PC-3 (cell line): ENCODE measurements around the gene IDH3G. TPM values are rescaled to one million over a fixed set of nuclear protein-coding genes. Genes with fewer than 3 reads are reported as not detected.
A peak's percentile ranks its signal among the peaks of the same experiment; 100 is the strongest.

Experiments used
- ATAC-seq: fragments of 200-7000 bp; cut with Tn5 transposase; 2 replicates; pipeline ENCODE4 v1.9.1; 2020; ENCODE audit warnings: mild to moderate bottlenecking, moderate library complexity
- BruUV-seq: library from RNA; stranded (reverse); fragments of 400-500 nt; replicated peaks from 2 replicates; lab custom pipeline; 2021; lab: Mats Ljungman, UMichigan
- CTCF ChIA-PET: fragments of 300-600 bp; sonication (Branson Sonifier 250); formaldehyde crosslinking; loops from one replicate; lab custom pipeline; 2022; ENCODE audit warnings: antibody characterized with exemption; lab: Charles Lee
- POLR2A ChIA-PET: fragments of 300-600 bp; sonication (Branson Sonifier 250); formaldehyde crosslinking; loops from one replicate; lab custom pipeline; 2022; ENCODE audit warnings: antibody characterized with exemption; ENCODE audit not compliant: unreplicated experiment; lab: Charles Lee
- DNase-seq: peaks from one replicate; pipeline ENCODE4 v3.0.0-alpha.2; 2015
- H2AFZ ChIP-seq: fragments of 300-600 bp; sonication (generic); 2 replicates; pipeline ENCODE4 v1.6.0; 2016; ENCODE audit warnings: antibody characterized with exemption, low read length
- H3F3A ChIP-seq: fragments of 300-600 bp; sonication (generic); one replicate; pipeline ENCODE4 v1.6.0; 2017; ENCODE audit warnings: antibody characterized with exemption, low read length, control low read depth, mild to moderate bottlenecking; ENCODE audit not compliant: unreplicated experiment
- H3K27ac ChIP-seq: fragments of 300-600 bp; sonication (generic); 2 replicates; pipeline ENCODE4 v1.5.1; 2016; ENCODE audit warnings: mild to moderate bottlenecking, low read length
- H3K27me3 ChIP-seq: fragments of 300-600 bp; sonication (generic); 2 replicates; pipeline ENCODE4 v1.6.1; 2016; ENCODE audit warnings: low read length, mixed read lengths
- H3K36me3 ChIP-seq: fragments of 300-600 bp; sonication (generic); 2 replicates; pipeline ENCODE4 v1.6.1; 2016; ENCODE audit warnings: low read depth, mixed run types, low read length, mixed read lengths
- H3K4me1 ChIP-seq: fragments of 300-600 bp; sonication (generic); 2 replicates; pipeline ENCODE4 v1.5.1; 2016; ENCODE audit warnings: low read length; ENCODE audit not compliant: insufficient read depth
- H3K4me2 ChIP-seq: fragments of 300-600 bp; sonication (generic); 2 replicates; pipeline ENCODE4 v1.6.0; 2016; ENCODE audit warnings: low read length
- H3K4me3 ChIP-seq: fragments of 300-600 bp; sonication (generic); 2 replicates; pipeline ENCODE4 v1.5.1; 2016; ENCODE audit warnings: mild to moderate bottlenecking, low read length, mixed read lengths
- H3K79me2 ChIP-seq: fragments of 300-600 bp; sonication (generic); 2 replicates; pipeline ENCODE4 v1.6.1; 2017; ENCODE audit warnings: low read length, mixed read lengths
- H3K9ac ChIP-seq: fragments of 300-600 bp; sonication (generic); 2 replicates; pipeline ENCODE4 v1.6.0; 2016; ENCODE audit warnings: mild to moderate bottlenecking, low read length
- H3K9me2 ChIP-seq: fragments of 300-600 bp; sonication (generic); replicated peaks from 2 replicates; pipeline ENCODE4 v1.6.1; 2016; ENCODE audit warnings: mixed run types, low read length, mixed read lengths
- H3K9me3 ChIP-seq: fragments of 300-600 bp; sonication (generic); 2 replicates; pipeline ENCODE4 v1.6.1; 2016; ENCODE audit warnings: low read length, mixed read lengths
- H4K20me1 ChIP-seq: fragments of 300-600 bp; sonication (generic); 2 replicates; pipeline ENCODE4 v1.6.1; 2016; ENCODE audit warnings: low read length, mixed read lengths
- EZH2 ChIP-seq: fragments of 300-600 bp; sonication (generic); IDR thresholded peaks from one replicate; pipeline ENCODE4 v1.6.1; 2017; ENCODE audit warnings: antibody characterized with exemption, mild to moderate bottlenecking, low read length; ENCODE audit not compliant: unreplicated experiment
- EZH2phosphoT487 ChIP-seq: fragments of 300-600 bp; sonication (generic); IDR thresholded peaks from 2 replicates; pipeline ENCODE4 v1.6.1; 2018; ENCODE audit warnings: mild to moderate bottlenecking, antibody characterized with exemption, low read length, borderline replicate concordance
- intact Hi-C: fragments of 100-400 bp; cut with micrococcal nuclease; formaldehyde crosslinking; loops from 2 replicates; pipeline ENCODE4 v1.9.0; 2023
- total RNA-seq: library from RNA; depleted of rRNA; stranded (reverse); fragments of >200 nt; gene quantifications from 2 replicates; pipeline ENCODE4 v1.2.3, GENCODE V29; 2014
- TF ChIP-seq, protein P1 (sequence below): fragments of 300-600 bp; sonication (generic); conservative IDR thresholded peaks from 2 replicates; pipeline ENCODE4 v1.5.1; 2017; ENCODE audit warnings: antibody characterized with exemption, low read depth, mild to moderate bottlenecking, low read length

IDH3G gene
- total RNA-seq, 1 experiment from 2014 or later: 104 TPM

DNA sequence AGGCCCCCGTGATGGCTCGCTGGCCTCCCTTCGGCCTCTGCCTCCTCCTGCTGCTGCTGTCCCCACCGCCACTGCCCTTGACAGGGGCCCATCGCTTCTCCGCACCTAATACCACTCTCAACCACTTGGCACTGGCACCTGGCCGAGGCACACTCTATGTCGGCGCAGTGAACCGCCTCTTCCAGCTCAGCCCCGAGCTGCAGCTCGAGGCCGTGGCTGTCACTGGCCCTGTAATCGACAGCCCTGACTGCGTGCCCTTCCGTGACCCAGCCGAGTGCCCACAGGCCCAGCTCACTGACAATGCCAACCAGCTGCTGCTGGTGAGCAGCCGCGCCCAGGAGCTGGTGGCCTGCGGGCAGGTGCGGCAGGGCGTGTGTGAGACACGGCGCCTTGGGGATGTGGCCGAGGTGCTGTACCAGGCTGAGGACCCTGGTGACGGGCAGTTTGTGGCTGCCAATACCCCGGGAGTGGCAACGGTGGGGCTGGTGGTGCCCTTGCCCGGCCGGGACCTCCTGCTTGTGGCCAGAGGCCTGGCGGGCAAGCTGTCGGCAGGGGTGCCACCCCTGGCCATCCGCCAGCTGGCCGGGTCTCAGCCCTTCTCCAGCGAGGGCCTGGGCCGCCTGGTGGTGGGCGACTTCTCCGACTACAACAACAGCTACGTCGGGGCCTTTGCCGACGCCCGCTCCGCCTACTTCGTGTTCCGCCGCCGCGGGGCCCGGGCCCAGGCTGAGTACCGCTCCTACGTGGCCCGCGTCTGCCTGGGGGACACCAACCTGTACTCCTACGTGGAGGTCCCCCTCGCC lies 27.1 kb downstream of the IDH3G start:
- H4K20me1 ChIP-seq: no peaks in the 10 kb centered on the region
- BruUV-seq: no TSS peak
- no peak for TF ChIP-seq EZH2
- TF ChIP-seq, protein P1, sequence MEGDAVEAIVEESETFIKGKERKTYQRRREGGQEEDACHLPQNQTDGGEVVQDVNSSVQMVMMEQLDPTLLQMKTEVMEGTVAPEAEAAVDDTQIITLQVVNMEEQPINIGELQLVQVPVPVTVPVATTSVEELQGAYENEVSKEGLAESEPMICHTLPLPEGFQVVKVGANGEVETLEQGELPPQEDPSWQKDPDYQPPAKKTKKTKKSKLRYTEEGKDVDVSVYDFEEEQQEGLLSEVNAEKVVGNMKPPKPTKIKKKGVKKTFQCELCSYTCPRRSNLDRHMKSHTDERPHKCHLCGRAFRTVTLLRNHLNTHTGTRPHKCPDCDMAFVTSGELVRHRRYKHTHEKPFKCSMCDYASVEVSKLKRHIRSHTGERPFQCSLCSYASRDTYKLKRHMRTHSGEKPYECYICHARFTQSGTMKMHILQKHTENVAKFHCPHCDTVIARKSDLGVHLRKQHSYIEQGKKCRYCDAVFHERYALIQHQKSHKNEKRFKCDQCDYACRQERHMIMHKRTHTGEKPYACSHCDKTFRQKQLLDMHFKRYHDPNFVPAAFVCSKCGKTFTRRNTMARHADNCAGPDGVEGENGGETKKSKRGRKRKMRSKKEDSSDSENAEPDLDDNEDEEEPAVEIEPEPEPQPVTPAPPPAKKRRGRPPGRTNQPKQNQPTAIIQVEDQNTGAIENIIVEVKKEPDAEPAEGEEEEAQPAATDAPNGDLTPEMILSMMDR: no peak
- TF ChIP-seq EZH2phosphoT487: no peak
- intact Hi-C loops: no loop called here
- peak overlapping the region; percentile 86 for H3K27ac ChIP-seq
- H3K9me3 ChIP-seq: no peaks in the 10 kb centered on the region
- CTCF ChIA-PET: interaction anchor here (1.0 kb wide), 2 partner anchors 156 to 180 kb away, joined by 3 to 5 read pairs; no protein-coding TSS in a partner anchor
- no peaks in the 10 kb centered on the region for H3K9me2 ChIP-seq
- POLR2A ChIA-PET: no interaction called here
- peak overlapping the region; percentile 68; the same call in 1 of the 2 replicates for H3K4me3 ChIP-seq
- no peaks in the 10 kb centered on the region for H3K36me3 ChIP-seq
- H3F3A ChIP-seq: no peaks in the 10 kb centered on the region
- ATAC-seq: no peak
- DNase-seq: no peak
- H3K79me2 ChIP-seq: peaks cover 25% of the 10 kb centered on the region
- H3K27me3 ChIP-seq: no peaks in the 10 kb centered on the region
- no peak overlapping the region for H2AFZ ChIP-seq
- peaks cover 28% of the 10 kb centered on the region for H3K4me1 ChIP-seq
- H3K9ac ChIP-seq: no peak overlapping the region
- H3K4me2 ChIP-seq: peak overlapping the region; percentile 97

GRCh38 chrX:153766098-153766817 lies 27.9 kb downstream of the IDH3G start:
- H3K9ac ChIP-seq: peak overlapping the region; percentile 67
- no peaks in the 10 kb centered on the region for H3K9me3 ChIP-seq
- no peaks in the 10 kb centered on the region for H4K20me1 ChIP-seq
- ChIA-PET CTCF (interaction anchor here (0.5 to 1.0 kb wide), 3 partner anchors 11 to 181 kb away, joined by 3 to 5 read pairs (median 4); no protein-coding TSS in a partner anchor), POLR2A (interaction anchor here (0.6 kb wide), 1 partner anchor 8 kb away, joined by 10 read pairs; no protein-coding TSS in a partner anchor)
- peak overlapping the region; percentile 49; the same call in 1 of the 2 replicates for H2AFZ ChIP-seq
- DNase-seq (peak; percentile 76), ATAC-seq (peak; percentile 69)
- H3K9me2 ChIP-seq: no peaks in the 10 kb centered on the region
- H3K79me2 ChIP-seq: peaks cover 25% of the 10 kb centered on the region
- no peaks in the 10 kb centered on the region for H3F3A ChIP-seq
- H3K4me2 ChIP-seq: peak overlapping the region; percentile 97
- H3K4me1 ChIP-seq: peaks cover 28% of the 10 kb centered on the region
- intact Hi-C loops: no loop called here
- no peaks in the 10 kb centered on the region for H3K36me3 ChIP-seq
- H3K4me3 ChIP-seq: peak overlapping the region; percentile 68
- TSS peak; percentile 65 for BruUV-seq
- no peak for TF ChIP-seq EZH2
- H3K27me3 ChIP-seq: no peaks in the 10 kb centered on the region
- H3K27ac ChIP-seq: peak overlapping the region; percentile 86
